Ovary (tissue), 9 donors: Measurements from ENCODE around the gene PGPEP1. TPM values are rescaled to one million over a fixed set of nuclear protein-coding genes. Genes with fewer than 3 reads are reported as not detected.

Source experiments
- DNase-seq, 5 donors: peaks; one replicate each; pipeline ENCODE4 v3.0.0-alpha.2; 2019 to 2020
- H3K27ac ChIP-seq, 2 donors: fragments of 200-600 bp; one replicate each; pipeline versions ENCODE4 v1.5.1 to v1.8.0; 2019 to 2022
- H3K27me3 ChIP-seq: fragments of 200-600 bp; one replicate; pipeline ENCODE4 v1.8.0; 2022
- H3K36me3 ChIP-seq: fragments of 200-600 bp; sonication (generic); one replicate; pipeline ENCODE4 v1.5.1; 2019
- H3K4me1 ChIP-seq: one replicate; pipeline ENCODE4 v1.8.1; 2013; ENCODE audit warnings: mild to moderate bottlenecking, moderate library complexity; ENCODE audit not compliant: insufficient read depth
- H3K4me3 ChIP-seq: fragments of 200-600 bp; sonication (generic); one replicate; pipeline ENCODE4 v1.5.1; 2017
- H3K9me3 ChIP-seq, 2 donors: fragments of 200-600 bp in 1 of 2; sonication (generic) in 1 of 2; one replicate each; pipeline versions ENCODE4 v1.5.1 to v1.8.1; 2013 to 2019; ENCODE audit warnings: mild to moderate bottlenecking in 1 of 2, moderate library complexity in 1 of 2
- EP300 ChIP-seq: sonication (generic); formaldehyde crosslinking; IDR thresholded peaks from one replicate; pipeline ENCODE4 v1.6.1; 2017; ENCODE audit warnings: antibody characterized with exemption
- POLR2A ChIP-seq: fragments of 450-650 bp; IDR thresholded peaks from one replicate; pipeline ENCODE4 v1.6.1; 2017; ENCODE audit warnings: antibody characterized with exemption, mild to moderate bottlenecking, moderate library complexity
- WGBS, 3 donors: extraction: QIAGEN DNeasy Blood & Tissue Kit in 1 of 3; methylation state at CpG; one replicate each; pipeline versions ENCODE4 v1.1.5 to v1.1.7; 2013 to 2017; 5-methylcytosine and 5-hydroxymethylcytosine counted together
- intact Hi-C, 4 donors: fragments of 100-400 bp; cut with DNase I; formaldehyde crosslinking; loops; one replicate each; pipeline versions ENCODE4 v1.11.0 to v1.15.1; 2022 to 2023
- polyA plus RNA-seq, 2 donors: library from polyadenylated mRNA; stranded (reverse); fragments of 200-250 nt in 1 of 2; fragments of 350-450 nt in 1 of 2; fragmentation: Illumina TruSeq in 1 of 2; extraction: RNeasy Lipid Tissue Mini Kit (QIAGEN cat#74804) in 1 of 2; gene quantifications; one replicate each; pipeline ENCODE4 v1.2.3, GENCODE V29; 2013 to 2014
- total RNA-seq, 7 donors: library from RNA; depleted of rRNA in 2 of 7; stranded (reverse); fragments of >200 nt in 2 of 7; fragmentation: NEBNext Ultra II Directional in 3 of 7; extraction: Animal tissue kit (Norgen Biotek cat#: 25700) in 3 of 7; gene quantifications; one replicate each; pipeline versions ENCODE4 v1.1.0 to v1.2.4, GENCODE V29; 2016 to 2023
- TF ChIP-seq, protein P1 (sequence below), 3 donors: fragments of 450-650 bp in 2 of 3; fragments of 200-600 bp in 1 of 3; IDR thresholded peaks; one replicate each; pipeline versions ENCODE4 v1.5.1 to v1.8.0; 2016 to 2022; ENCODE audit warnings: antibody characterized with exemption in 3 of 3, mild to moderate bottlenecking in 1 of 3
- donor health status: DM: no; HTN: no; CAD: no; lungs with moderate emphysema.
- donor health status: DM: no; HTN: no; CAD: no.
- donor health status: Bipolar disorder and iron deficiency.
- donor health status: DM: yes; HTN: yes; CAD: no.
- donor health status: DM: no; HTN: no; CAD: no.
- donor health status: DM: yes; HTN: yes; CAD: no.

Gene PGPEP1
- total and polyA plus RNA-seq, 9 donors: 9.3 to 64.5 (median 40.3) TPM

GRCh38 chr19:18406749-18407148 lies 66.4 kb downstream of the PGPEP1 start:
- Histone ChIP-seq H3K4me3 (no peak overlapping the region), H3K27me3 (no peaks in the 10 kb centered on the region), H3K27ac (no peak overlapping the region), H3K36me3 (no peaks in the 10 kb centered on the region), H3K9me3 (no peaks in the 10 kb centered on the region), H3K4me1 (no peaks in the 10 kb centered on the region)
- DNase-seq: no peak
- intact Hi-C loops: loop anchor here in 1 of 4 donors (10.0 kb wide), 1 partner anchor 52 kb away; no protein-coding TSS in a partner anchor
- no peak for TF ChIP-seq EP300
- TF ChIP-seq, protein P1, sequence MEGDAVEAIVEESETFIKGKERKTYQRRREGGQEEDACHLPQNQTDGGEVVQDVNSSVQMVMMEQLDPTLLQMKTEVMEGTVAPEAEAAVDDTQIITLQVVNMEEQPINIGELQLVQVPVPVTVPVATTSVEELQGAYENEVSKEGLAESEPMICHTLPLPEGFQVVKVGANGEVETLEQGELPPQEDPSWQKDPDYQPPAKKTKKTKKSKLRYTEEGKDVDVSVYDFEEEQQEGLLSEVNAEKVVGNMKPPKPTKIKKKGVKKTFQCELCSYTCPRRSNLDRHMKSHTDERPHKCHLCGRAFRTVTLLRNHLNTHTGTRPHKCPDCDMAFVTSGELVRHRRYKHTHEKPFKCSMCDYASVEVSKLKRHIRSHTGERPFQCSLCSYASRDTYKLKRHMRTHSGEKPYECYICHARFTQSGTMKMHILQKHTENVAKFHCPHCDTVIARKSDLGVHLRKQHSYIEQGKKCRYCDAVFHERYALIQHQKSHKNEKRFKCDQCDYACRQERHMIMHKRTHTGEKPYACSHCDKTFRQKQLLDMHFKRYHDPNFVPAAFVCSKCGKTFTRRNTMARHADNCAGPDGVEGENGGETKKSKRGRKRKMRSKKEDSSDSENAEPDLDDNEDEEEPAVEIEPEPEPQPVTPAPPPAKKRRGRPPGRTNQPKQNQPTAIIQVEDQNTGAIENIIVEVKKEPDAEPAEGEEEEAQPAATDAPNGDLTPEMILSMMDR (IDR thresholded peaks at IDR 0.05): no peak
- 89 to 93% (median 92%) methylated on average over 9 of the region's 9 CpGs for WGBS, 3 donors

DNA sequence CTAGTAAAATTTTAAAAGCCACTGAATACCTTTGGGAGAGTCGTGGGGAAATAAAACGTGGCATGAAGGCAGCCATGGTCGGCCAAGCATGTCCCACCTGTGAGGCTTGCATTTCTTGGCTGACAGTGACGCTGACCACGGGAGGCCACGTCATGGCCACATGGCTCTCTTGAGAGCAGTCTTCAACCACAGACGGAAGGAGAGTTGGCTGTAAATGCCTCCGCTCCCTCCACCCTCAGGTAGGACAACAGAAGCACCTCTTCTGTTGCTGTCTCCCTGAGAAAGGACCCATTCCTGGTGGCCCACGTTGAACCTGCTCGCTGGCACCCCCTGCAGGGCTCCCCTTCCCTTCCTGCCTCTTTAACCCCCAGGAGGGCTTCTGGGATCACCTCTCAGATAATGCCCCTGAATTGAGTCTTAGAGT lies 67.7 kb downstream of the PGPEP1 start:
- no peak overlapping the region for H3K27ac ChIP-seq
- no peaks in the 10 kb centered on the region for H3K27me3 ChIP-seq
- DNase-seq: no peak
- intact Hi-C loops: loop anchor here in 1 of 4 donors (10.0 kb wide), 1 partner anchor 53 kb away; no protein-coding TSS in a partner anchor
- TF ChIP-seq EP300: no peak
- TF ChIP-seq, protein P1 (IDR thresholded peaks at IDR 0.05): no peak
- TF ChIP-seq POLR2A: no peak
- no peaks in the 10 kb centered on the region for H3K36me3 ChIP-seq
- H3K4me3 ChIP-seq: no peak overlapping the region
- H3K4me1 ChIP-seq: no peaks in the 10 kb centered on the region
- 58 to 69% (median 64%) methylated on average over 10 of the region's 10 CpGs for WGBS, 3 donors
- H3K9me3 ChIP-seq: no peaks in the 10 kb centered on the region

GRCh38 chr19:18412610-18413239 lies 72.3 kb downstream of the PGPEP1 start:
- DNase-seq: peak in 1 of 5 donors; percentile 44
- Histone ChIP-seq H3K9me3 (no peaks in the 10 kb centered on the region), H3K4me3 (no peak overlapping the region), H3K36me3 (no peaks in the 10 kb centered on the region), H3K27ac (no peak overlapping the region), H3K27me3 (no peaks in the 10 kb centered on the region), H3K4me1 (peaks cover 9% of the 10 kb centered on the region)
- 51 to 60% (median 51%) methylated on average over 16 of the region's 16 CpGs for WGBS, 3 donors
- intact Hi-C loops: loop anchor here (5.0 to 10.0 kb wide), 4 partner anchors 65 to 218 kb away; partner anchors contain the start of genes IQCN (in 2 of the 4), MPV17L2 (in 1 of the 4) and RAB3A (in 1 of the 4)
- TF ChIP-seq EP300 (no peak), POLR2A (no peak)
- TF ChIP-seq, protein P1 (IDR thresholded peaks at IDR 0.05): no peak

- no peaks in the 10 kb centered on the region for H3K27me3 ChIP-seq
- H3K9me3 ChIP-seq: no peaks in the 10 kb centered on the region
- peak overlapping the region; percentile 1 for H3K4me3 ChIP-seq
- 5 to 8% (median 6%) methylated on average over 11 of the region's 11 CpGs for WGBS, 3 donors
- peaks cover 19% of the 10 kb centered on the region for H3K4me1 ChIP-seq
- peak; percentile 47 to 67 (median 56) for DNase-seq
- H3K27ac ChIP-seq: peak overlapping the region; percentile 62 to 91
- intact Hi-C loops: loop anchor here (5.0 to 10.0 kb wide), 5 partner anchors 67 to 220 kb away; partner anchors contain the start of genes IQCN (in 2 of the 4), MPV17L2 (in 1 of the 4) and RAB3A (in 1 of the 4)
- TF ChIP-seq, protein P1 (IDR thresholded peaks at IDR 0.05): no peak
- TF ChIP-seq EP300 (no peak), POLR2A (no peak)
- no peaks in the 10 kb centered on the region for H3K36me3 ChIP-seq
Measured at GRCh38 chr19:18414504-18415177, 74.2 kb downstream of the PGPEP1 start.
